Lung (tissue), 12 donors: ENCODE measurements around the gene STX19. TPM values are rescaled to one million over a fixed set of nuclear protein-coding genes. Genes with fewer than 3 reads are reported as not detected.
A peak's percentile ranks its signal among the peaks of the same experiment; 100 is the strongest.

ENCODE experiments used
- ATAC-seq: fragments of 200-7000 bp; cut with Tn5 transposase; one replicate; pipeline ENCODE4 v1.9.1; 2020; ENCODE audit warnings: moderate number of reproducible peaks; ENCODE audit not compliant: insufficient read depth, low FRiP score
- DNase-seq, 3 donors: peaks; one replicate each; pipeline ENCODE4 v3.0.0-alpha.2; 2013 to 2017
- H3K27ac ChIP-seq, 2 donors: one replicate each; pipeline ENCODE4 v1.5.1; 2013; ENCODE audit warnings: mild to moderate bottlenecking in 2 of 2, moderate library complexity in 2 of 2, control low read depth in 1 of 2, inconsistent platforms in 1 of 2, low read depth in 1 of 2, low read length in 1 of 2
- H3K27me3 ChIP-seq, 3 donors: one replicate each; pipeline ENCODE4 v1.5.1; 2013; ENCODE audit warnings: low read length in 2 of 3; ENCODE audit not compliant: control insufficient read depth in 3 of 3, insufficient read depth in 3 of 3
- H3K36me3 ChIP-seq, 4 donors: one replicate each; pipeline ENCODE4 v1.5.1; 2013; ENCODE audit warnings: low read length in 4 of 4, mild to moderate bottlenecking in 1 of 4, moderate library complexity in 1 of 4; ENCODE audit not compliant: control insufficient read depth in 4 of 4, insufficient read depth in 4 of 4
- H3K4me1 ChIP-seq, 5 donors: one replicate each; pipeline ENCODE4 v1.5.1; 2013; ENCODE audit warnings: low read length in 5 of 5, mild to moderate bottlenecking in 2 of 5, moderate library complexity in 1 of 5; ENCODE audit not compliant: control insufficient read depth in 5 of 5, insufficient read depth in 5 of 5
- H3K4me3 ChIP-seq: one replicate; pipeline ENCODE4 v1.5.1; 2013; ENCODE audit warnings: mild to moderate bottlenecking, control low read depth, moderate library complexity
- H3K9ac ChIP-seq, 2 donors: one replicate each; pipeline ENCODE4 v1.5.1; 2013; ENCODE audit warnings: low read length in 2 of 2, control low read depth in 1 of 2; ENCODE audit not compliant: insufficient read depth in 1 of 2
- H3K9me3 ChIP-seq, 4 donors: one replicate each; pipeline ENCODE4 v1.5.1; 2013; ENCODE audit warnings: low read length in 3 of 4, mild to moderate bottlenecking in 1 of 4, moderate library complexity in 1 of 4; ENCODE audit not compliant: control insufficient read depth in 4 of 4, insufficient read depth in 3 of 4
- WGBS, 2 donors: extraction: QIAGEN DNeasy Blood & Tissue Kit; methylation state at CpG; one replicate each; pipeline ENCODE4 v1.1.7; 2013; 5-methylcytosine and 5-hydroxymethylcytosine counted together
- polyA plus RNA-seq, 2 donors: library from polyadenylated mRNA; stranded (reverse); fragments of 200-250 nt; gene quantifications; one replicate each; pipeline ENCODE4 v1.2.1, GENCODE V29; 2013
- total RNA-seq, 2 donors: library from RNA; depleted of rRNA in 1 of 2; stranded (reverse); fragments of >200 nt in 1 of 2; gene quantifications; one replicate each; pipeline ENCODE4 v1.2.1, GENCODE V29; 2014 to 2021
- TF ChIP-seq, protein P1 (sequence below): IDR thresholded peaks from 2 replicates; pipeline ENCODE4 v1.5.1; 2012; ENCODE audit warnings: mild to moderate bottlenecking; ENCODE audit errors: control extremely low read depth, extremely low read depth
- donor health status: control.
- donor health status: control.
- donor health status: Bipolar disorder and iron deficiency.
- donor health status: healthy.
- donor health status: DM: yes; HTN: yes; CAD: no.

Gene STX19
- total and polyA plus RNA-seq, 4 donors = 1.6 to 11.3 (median 5.1) TPM

DNA sequence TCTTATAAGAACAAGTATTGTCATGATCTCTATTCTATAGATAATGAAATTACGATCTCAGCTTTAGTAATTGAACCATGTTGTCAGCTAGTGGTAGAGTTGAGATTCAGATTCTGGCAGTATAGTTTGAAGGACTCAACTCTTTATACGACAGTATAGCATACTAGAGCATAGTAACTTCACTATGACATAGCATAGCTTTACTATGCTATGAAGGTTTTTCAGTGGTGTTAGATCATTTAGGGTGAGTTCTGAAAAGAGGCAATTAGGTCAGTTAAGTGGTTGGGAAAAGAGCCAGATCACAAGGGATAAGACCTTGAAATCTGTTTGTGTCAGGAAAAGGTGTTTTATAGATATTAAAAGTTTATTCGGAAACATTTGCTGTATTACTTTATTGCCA, 8.1 kb downstream of the STX19 start:
- ATAC-seq = no peak
- 76 to 89% methylated on average over 3 of the region's 3 CpGs for WGBS, 2 donors
- Histone ChIP-seq H3K36me3 (no peaks in the 10 kb centered on the region), H3K4me1 (no peaks in the 10 kb centered on the region), H3K27ac (no peak overlapping the region), H3K4me3 (no peak overlapping the region), H3K27me3 (no peaks in the 10 kb centered on the region), H3K9ac (no peak overlapping the region), H3K9me3 (no peaks in the 10 kb centered on the region)
- TF ChIP-seq, protein P1, sequence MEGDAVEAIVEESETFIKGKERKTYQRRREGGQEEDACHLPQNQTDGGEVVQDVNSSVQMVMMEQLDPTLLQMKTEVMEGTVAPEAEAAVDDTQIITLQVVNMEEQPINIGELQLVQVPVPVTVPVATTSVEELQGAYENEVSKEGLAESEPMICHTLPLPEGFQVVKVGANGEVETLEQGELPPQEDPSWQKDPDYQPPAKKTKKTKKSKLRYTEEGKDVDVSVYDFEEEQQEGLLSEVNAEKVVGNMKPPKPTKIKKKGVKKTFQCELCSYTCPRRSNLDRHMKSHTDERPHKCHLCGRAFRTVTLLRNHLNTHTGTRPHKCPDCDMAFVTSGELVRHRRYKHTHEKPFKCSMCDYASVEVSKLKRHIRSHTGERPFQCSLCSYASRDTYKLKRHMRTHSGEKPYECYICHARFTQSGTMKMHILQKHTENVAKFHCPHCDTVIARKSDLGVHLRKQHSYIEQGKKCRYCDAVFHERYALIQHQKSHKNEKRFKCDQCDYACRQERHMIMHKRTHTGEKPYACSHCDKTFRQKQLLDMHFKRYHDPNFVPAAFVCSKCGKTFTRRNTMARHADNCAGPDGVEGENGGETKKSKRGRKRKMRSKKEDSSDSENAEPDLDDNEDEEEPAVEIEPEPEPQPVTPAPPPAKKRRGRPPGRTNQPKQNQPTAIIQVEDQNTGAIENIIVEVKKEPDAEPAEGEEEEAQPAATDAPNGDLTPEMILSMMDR = no peak
- no peak for DNase-seq

DNA sequence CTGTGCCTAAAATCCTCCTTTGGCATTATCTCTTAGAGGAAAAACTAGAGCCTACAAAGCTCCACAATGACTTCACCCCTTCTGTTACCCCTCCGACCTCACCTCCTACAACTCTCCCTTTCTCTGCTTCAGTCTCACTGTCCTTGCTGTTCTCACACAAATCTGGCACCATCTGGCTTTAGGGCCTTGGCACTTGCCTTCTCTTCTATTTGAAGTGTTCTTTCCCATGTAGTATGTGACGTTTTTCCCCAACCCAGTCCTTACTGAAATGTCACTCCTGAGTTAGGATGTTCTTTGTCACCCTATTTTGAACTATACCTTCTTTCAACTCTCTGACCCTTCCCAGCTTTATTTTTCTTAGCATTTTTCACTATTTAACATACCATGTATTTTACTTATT, 8.7 kb downstream of the STX19 start:
- no peaks in the 10 kb centered on the region for H3K9me3 ChIP-seq
- H3K27me3 ChIP-seq = no peaks in the 10 kb centered on the region
- no peaks in the 10 kb centered on the region for H3K36me3 ChIP-seq
- H3K4me3 ChIP-seq = no peak overlapping the region
- H3K9ac ChIP-seq = no peak overlapping the region
- 75 to 85% methylated on average over 2 of the region's 2 CpGs for WGBS, 2 donors
- peak overlapping the region in 1 of 2 donors; percentile 45 for H3K27ac ChIP-seq
- TF ChIP-seq, protein P1 = no peak
- ATAC-seq (no peak), DNase-seq (no peak)
- no peaks in the 10 kb centered on the region for H3K4me1 ChIP-seq

DNA sequence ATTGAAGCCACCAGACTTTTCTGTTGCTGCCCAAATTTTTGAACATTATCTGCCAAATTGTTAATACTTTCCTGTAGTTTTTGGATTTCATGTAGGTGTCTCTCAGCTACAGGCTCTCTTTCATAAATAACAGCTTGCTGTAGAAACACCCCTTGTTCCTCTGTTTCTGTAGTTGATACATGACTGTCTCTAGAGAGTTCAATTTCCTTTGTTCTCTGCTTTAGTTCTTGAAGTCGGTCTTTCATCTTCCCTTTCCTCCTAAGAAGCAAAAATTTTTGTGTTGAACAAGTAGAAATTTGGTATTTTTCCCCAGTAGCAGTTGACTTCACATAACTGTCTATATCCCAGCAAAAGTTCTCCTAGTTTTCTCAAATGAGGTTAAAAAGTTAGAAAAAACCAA, 13.4 kb downstream of the STX19 start:
- ATAC-seq (no peak), DNase-seq (no peak)
- Histone ChIP-seq H3K9ac (no peak overlapping the region), H3K4me3 (no peak overlapping the region), H3K9me3 (no peaks in the 10 kb centered on the region), H3K27me3 (no peaks in the 10 kb centered on the region), H3K27ac (no peak overlapping the region), H3K4me1 (no peaks in the 10 kb centered on the region), H3K36me3 (no peaks in the 10 kb centered on the region)
- WGBS, 2 donors = 90 to 94% methylated on average over 1 of the region's 1 CpG
- TF ChIP-seq, protein P1 = no peak

DNA sequence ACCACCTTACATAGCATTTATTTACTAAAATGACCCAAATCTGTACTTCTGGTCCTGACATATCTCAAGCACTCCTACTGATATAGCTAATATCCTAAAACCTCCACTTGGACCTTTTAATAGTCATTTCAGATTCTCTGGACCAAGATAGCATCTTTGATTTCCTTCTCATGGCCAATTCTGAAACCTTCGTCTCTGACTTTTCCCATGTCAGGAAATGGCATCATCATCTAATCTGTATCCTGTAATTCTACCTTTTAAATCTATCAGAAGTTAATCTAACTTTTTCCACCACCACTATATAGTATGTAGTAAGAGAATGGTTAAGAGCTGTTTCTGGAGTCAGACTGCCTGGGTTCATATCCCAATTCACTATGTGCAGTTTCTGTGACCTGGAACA, 16.2 kb downstream of the STX19 start:
- H3K27me3 ChIP-seq = no peaks in the 10 kb centered on the region
- TF ChIP-seq, protein P1 = no peak
- H3K27ac ChIP-seq = no peak overlapping the region
- no peaks in the 10 kb centered on the region for H3K9me3 ChIP-seq
- no peak overlapping the region for H3K9ac ChIP-seq
- H3K36me3 ChIP-seq = no peaks in the 10 kb centered on the region
- DNase-seq = no peak
- H3K4me3 ChIP-seq = no peak overlapping the region
- ATAC-seq = no peak
- WGBS, 2 donors = 55 to 66% methylated on average over 1 of the region's 1 CpG
- no peaks in the 10 kb centered on the region for H3K4me1 ChIP-seq
